Measurements from ENCODE around the gene ACTR3. TPM values are rescaled to one million over a fixed set of nuclear protein-coding genes. Genes with fewer than 3 reads are reported as not detected.

ACTR3 gene
- total RNA-seq, 4 donors from 2014 or later: 83.9 to 126 (median 102) TPM

- TF ChIP-seq POLR2A (IDR thresholded peaks at IDR 0.05): no peak
- TF ChIP-seq, protein P1, sequence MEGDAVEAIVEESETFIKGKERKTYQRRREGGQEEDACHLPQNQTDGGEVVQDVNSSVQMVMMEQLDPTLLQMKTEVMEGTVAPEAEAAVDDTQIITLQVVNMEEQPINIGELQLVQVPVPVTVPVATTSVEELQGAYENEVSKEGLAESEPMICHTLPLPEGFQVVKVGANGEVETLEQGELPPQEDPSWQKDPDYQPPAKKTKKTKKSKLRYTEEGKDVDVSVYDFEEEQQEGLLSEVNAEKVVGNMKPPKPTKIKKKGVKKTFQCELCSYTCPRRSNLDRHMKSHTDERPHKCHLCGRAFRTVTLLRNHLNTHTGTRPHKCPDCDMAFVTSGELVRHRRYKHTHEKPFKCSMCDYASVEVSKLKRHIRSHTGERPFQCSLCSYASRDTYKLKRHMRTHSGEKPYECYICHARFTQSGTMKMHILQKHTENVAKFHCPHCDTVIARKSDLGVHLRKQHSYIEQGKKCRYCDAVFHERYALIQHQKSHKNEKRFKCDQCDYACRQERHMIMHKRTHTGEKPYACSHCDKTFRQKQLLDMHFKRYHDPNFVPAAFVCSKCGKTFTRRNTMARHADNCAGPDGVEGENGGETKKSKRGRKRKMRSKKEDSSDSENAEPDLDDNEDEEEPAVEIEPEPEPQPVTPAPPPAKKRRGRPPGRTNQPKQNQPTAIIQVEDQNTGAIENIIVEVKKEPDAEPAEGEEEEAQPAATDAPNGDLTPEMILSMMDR (IDR thresholded peaks at IDR 0.05): no peak
- H3K36me3 ChIP-seq: peaks cover 0 to 4% of the 10 kb centered on the region in 2 donors
Observed at GRCh38 chr2:113922784-113923183, 32.9 kb downstream of the ACTR3 start.

DNA sequence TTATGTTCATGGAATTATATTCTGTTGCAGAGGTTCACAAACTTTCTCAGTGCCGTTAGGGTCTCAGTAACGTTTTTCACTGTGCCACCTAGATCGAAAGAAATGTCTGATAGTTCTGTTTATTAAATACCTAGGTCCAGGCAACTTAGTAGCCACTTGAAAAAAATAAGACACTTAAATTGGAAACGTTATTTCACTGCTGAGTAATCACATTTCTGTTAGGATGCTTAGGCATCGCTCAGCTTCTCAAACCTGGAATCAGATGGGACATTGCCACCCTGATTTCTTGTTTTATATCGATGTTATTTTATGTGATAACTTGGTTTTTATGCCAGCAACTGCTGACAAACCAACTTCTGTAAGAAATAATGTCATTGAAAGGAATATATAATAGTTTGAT, 36.0 kb downstream of the ACTR3 start:
- Histone ChIP-seq H3K36me3 (peaks cover 0 to 13% of the 10 kb centered on the region in 2 donors), H3K27me3 (no peaks in the 10 kb centered on the region), H3K4me3 (replicated peaks in 1 of 3) (no peak overlapping the region), H3K4me1 (no peaks in the 10 kb centered on the region), H3K9me3 (no peaks in the 10 kb centered on the region), H3K27ac (no peak overlapping the region)
- no peak for DNase-seq
- intact Hi-C loops (cut with DNase I): no loop called here
- 74 to 77% methylated on average over 6 of the region's 6 CpGs for WGBS, 2 donors
- TF ChIP-seq POLR2A (IDR thresholded peaks at IDR 0.05): no peak
- TF ChIP-seq, protein P1 (IDR thresholded peaks at IDR 0.05): no peak

More at GRCh38 chr2:113922784-113923183, 32.9 kb downstream of the ACTR3 start:
- Histone ChIP-seq H3K4me3 (replicated peaks in 1 of 3) (no peak overlapping the region), H3K27me3 (no peaks in the 10 kb centered on the region), H3K27ac (no peak overlapping the region), H3K9me3 (no peaks in the 10 kb centered on the region), H3K4me1 (no peaks in the 10 kb centered on the region)
- WGBS, 2 donors: 79 to 91% methylated on average over 3 of the region's 3 CpGs
- intact Hi-C loops (cut with DNase I): no loop called here
- no peak for DNase-seq

GRCh38 chr2:113926314-113926713, 36.4 kb downstream of the ACTR3 start:
- Histone ChIP-seq H3K4me3 (replicated peaks in 1 of 3) (no peak overlapping the region), H3K36me3 (peaks cover 0 to 13% of the 10 kb centered on the region in 2 donors), H3K27ac (no peak overlapping the region), H3K9me3 (no peaks in the 10 kb centered on the region), H3K4me1 (no peaks in the 10 kb centered on the region), H3K27me3 (no peaks in the 10 kb centered on the region)
- TF ChIP-seq, protein P1 (IDR thresholded peaks at IDR 0.05): no peak
- TF ChIP-seq POLR2A (IDR thresholded peaks at IDR 0.05): no peak
- intact Hi-C loops (cut with DNase I): no loop called here
- no peak for DNase-seq
- 96 to 97% methylated on average over 3 of the region's 3 CpGs for WGBS, 2 donors

- 92% methylated on average over 1 of the region's 1 CpG for WGBS, 2 donors
- DNase-seq: no peak
- intact Hi-C loops (cut with DNase I): no loop called here
Observed at GRCh38 chr2:113930448-113930847, 40.6 kb downstream of the ACTR3 start.

GRCh38 chr2:113937501-113937900, 47.6 kb downstream of the ACTR3 start:
- Histone ChIP-seq H3K36me3 (peaks cover 12 to 25% of the 10 kb centered on the region in 2 donors), H3K4me1 (no peaks in the 10 kb centered on the region), H3K9me3 (no peaks in the 10 kb centered on the region), H3K27ac (no peak overlapping the region), H3K27me3 (no peaks in the 10 kb centered on the region), H3K4me3 (replicated peaks in 1 of 3) (no peak overlapping the region)
- no peak for DNase-seq
- TF ChIP-seq POLR2A (IDR thresholded peaks at IDR 0.05): no peak
- TF ChIP-seq, protein P1 (IDR thresholded peaks at IDR 0.05): no peak
- intact Hi-C loops (cut with DNase I): no loop called here

More at GRCh38 chr2:113930448-113930847, 40.6 kb downstream of the ACTR3 start:
- no peaks in the 10 kb centered on the region for H3K9me3 ChIP-seq
- H3K27me3 ChIP-seq: no peaks in the 10 kb centered on the region
- H3K27ac ChIP-seq: no peak overlapping the region
- no peak overlapping the region for H3K4me3 ChIP-seq (replicated peaks in 1 of 3)
- H3K4me1 ChIP-seq: no peaks in the 10 kb centered on the region
- TF ChIP-seq, protein P1 (IDR thresholded peaks at IDR 0.05): no peak
- TF ChIP-seq POLR2A (IDR thresholded peaks at IDR 0.05): no peak
- peaks cover 9 to 18% of the 10 kb centered on the region in 2 donors for H3K36me3 ChIP-seq

Measured in thyroid gland (tissue), 4 donors.